Mononuclear cell (primary cell): ENCODE results near the gene MYO10. TPM values are rescaled to one million over a fixed set of nuclear protein-coding genes. Genes with fewer than 3 reads are reported as not detected.
"Not testable (repeated sequence)": the region's sequence is repeated elsewhere in the genome, so short reads cannot be mapped to it uniquely, and the experiment has no call there.

Experiments used
- H3K27me3 ChIP-seq: 2 replicates; pipeline ENCODE4 v1.6.0; 2011; ENCODE audit warnings: low read length, control low read depth; ENCODE audit not compliant: insufficient read depth
- H3K4me1 ChIP-seq: 2 replicates; pipeline ENCODE4 v1.5.1; 2011; ENCODE audit warnings: mild to moderate bottlenecking, low read length, control low read depth; ENCODE audit not compliant: insufficient read depth
- H3K4me3 ChIP-seq: 2 replicates; pipeline ENCODE4 v1.5.1; 2011; ENCODE audit warnings: mild to moderate bottlenecking, low read length, moderate library complexity
- H3K9me3 ChIP-seq: 2 replicates; pipeline ENCODE4 v1.5.1; 2011; ENCODE audit warnings: low read depth, mild to moderate bottlenecking, control low read depth, low read length
- total RNA-seq: library from RNA; depleted of rRNA; stranded (reverse); fragments of >200 nt; gene quantifications from one replicate; pipeline ENCODE4 v1.2.3, GENCODE V29; 2012

Gene MYO10
- total RNA-seq, 1 donor, result 1.0 TPM

DNA sequence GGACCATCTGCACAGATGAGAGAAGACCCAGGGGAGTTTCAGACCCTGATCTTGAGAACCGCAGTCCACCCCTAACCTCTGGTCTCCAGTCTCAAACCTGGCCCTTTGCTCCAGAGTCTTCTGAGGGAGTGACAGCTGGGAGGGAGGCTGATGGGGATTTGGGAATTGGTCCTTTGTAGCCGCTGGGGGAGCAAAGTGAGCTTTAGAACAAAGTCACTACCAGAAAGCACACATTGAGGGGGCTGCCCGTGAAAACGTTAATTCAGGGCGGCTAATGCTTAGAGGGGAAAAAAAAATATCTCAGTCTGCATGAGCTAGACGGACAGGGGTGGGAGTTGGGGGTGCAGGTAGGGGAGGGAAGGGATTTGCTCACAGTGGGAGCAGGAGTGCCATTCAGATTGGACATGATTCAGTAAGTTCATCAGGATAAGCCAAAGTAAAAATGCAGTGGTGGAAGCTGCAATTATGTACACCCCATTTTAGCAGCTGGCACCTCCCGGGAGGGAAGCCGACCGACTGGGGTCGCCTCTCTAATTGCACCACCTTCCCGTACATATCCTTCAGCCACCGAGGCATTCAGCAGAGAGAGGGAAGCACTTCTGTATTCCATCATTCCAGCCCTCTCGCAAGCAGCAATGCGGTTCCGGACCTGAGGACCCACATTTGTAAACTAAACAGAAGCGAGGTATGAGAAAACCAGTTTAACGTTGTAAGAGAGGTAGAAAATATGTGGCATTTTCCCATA lies 195.8 kb downstream of the MYO10 start:
- no peaks in the 10 kb centered on the region for H3K27me3 ChIP-seq
- no peaks in the 10 kb centered on the region for H3K4me1 ChIP-seq
- no peak overlapping the region for H3K4me3 ChIP-seq
- no peaks in the 10 kb centered on the region for H3K9me3 ChIP-seq

DNA sequence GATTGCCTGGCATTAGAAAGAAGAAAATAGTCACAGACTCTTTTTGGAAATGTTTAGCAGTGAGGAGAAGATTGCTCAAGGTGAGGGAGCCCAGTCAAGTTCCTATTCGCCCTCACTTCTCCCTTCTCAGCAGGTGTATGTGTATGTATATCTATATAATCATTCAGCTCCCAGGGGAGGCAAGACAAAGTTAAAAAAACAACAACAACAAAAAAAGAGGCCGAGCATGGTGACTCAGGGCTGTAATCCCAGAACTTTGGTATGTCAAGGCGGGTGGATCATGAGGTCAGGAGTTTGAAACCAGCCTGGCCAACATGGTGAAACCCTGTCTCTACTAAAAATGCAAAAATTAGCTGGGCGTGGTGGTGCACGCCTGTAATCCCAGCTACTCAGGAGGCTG lies 197.7 kb downstream of the MYO10 start:
- H3K9me3 ChIP-seq, H3K4me1 ChIP-seq, H3K4me3 ChIP-seq, H3K27me3 ChIP-seq: not testable (repeated sequence)

DNA sequence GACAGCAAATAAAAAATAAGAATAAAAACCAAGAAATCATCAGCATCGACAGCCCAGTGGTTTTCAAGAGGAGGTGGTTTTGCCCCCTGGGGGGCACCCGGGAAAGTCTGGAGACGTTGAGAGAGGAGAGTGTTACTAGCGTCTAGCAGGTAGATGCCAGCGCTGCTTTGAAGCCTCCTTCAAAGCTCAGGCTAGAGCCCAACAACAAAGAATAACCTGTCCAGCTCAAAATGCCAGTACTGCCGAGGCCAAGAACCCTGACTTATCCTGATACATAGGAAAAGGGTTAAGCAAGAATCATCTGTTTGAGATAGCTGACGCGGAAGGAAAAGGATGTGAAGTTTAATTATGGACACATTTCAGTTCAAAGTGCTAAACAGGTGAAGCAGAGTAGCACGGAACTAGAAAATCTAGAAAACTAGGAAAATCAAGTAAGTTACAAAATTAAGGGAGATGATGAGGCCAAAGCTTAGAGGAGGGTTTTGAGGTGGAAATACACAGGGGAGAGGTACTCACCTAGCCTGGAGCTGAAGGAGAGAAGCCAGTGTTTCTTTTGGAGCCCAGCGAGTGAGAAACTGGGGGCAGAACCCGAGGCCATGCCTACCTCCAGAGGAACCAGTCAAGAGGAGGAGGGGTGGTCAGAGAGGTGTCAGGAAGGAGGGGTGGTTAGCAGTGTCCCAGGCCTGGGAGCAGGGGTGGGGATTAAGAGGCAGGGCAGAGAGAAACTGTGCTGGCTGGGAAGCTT lies 198.3 kb downstream of the MYO10 start:
- no peaks in the 10 kb centered on the region for H3K27me3 ChIP-seq
- H3K4me3 ChIP-seq, result no peak overlapping the region
- no peaks in the 10 kb centered on the region for H3K9me3 ChIP-seq
- no peaks in the 10 kb centered on the region for H3K4me1 ChIP-seq

DNA sequence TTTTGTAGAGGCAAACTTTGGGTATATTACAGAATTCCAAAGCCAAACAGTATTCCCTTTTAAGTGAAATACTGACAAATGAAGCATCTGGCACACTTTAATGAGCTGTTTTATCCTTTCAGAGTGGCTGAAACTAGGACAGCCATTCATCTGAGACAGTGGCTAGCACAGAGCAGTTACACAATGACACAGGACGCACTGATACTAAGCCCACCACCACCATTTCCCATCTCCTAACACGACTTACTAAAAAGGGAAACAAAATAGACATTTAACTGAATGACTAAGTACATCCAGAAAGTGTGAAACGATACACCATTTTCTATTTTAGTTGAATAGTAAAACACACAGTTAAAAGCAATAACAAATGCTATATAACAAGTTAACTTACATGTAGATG lies 198.9 kb downstream of the MYO10 start:
- Histone ChIP-seq H3K4me1 (no peaks in the 10 kb centered on the region), H3K27me3 (no peaks in the 10 kb centered on the region), H3K9me3 (no peaks in the 10 kb centered on the region), H3K4me3 (no peak overlapping the region)

DNA sequence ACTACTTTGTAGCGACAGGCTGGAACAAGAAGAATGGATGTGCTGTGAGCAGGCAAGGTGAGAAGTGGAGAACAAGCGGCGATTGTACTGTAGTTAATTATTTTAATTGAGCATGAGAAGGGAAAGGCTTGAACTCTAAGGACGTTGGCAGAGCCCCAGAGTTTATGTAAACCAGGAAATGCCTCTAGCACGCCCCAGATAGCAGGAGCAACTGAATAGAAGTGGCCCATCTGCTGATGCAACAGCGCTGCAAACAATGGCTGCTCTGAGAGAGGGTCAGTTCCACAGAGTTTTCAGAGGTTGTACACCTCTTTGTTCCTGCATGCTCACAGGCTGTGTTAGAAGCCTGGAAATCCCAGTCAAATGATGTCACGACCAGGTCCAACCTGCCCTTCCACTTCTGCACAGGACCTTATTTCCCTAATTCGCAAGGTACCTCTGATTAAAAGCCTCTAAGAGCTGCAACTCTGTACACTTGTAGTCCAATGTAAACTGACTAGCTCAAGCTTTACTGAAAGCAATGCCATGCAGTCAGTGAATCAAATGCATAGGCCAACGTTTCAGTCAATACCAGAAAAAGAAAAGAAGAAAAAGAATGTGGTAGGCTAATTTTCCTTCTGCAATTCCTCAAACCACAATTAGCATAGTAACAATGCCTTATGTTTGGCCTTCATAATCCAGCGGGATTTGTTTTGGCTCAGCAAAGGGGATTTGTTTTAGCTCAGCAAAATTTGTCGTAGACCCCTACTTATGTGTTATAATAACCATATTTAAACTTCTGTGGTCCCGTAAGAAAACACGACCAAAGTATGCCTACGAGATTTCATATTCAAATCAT lies 199.7 kb downstream of the MYO10 start:
- Histone ChIP-seq H3K4me1 (no peaks in the 10 kb centered on the region), H3K4me3 (no peak overlapping the region), H3K9me3 (no peaks in the 10 kb centered on the region), H3K27me3 (no peaks in the 10 kb centered on the region)

DNA sequence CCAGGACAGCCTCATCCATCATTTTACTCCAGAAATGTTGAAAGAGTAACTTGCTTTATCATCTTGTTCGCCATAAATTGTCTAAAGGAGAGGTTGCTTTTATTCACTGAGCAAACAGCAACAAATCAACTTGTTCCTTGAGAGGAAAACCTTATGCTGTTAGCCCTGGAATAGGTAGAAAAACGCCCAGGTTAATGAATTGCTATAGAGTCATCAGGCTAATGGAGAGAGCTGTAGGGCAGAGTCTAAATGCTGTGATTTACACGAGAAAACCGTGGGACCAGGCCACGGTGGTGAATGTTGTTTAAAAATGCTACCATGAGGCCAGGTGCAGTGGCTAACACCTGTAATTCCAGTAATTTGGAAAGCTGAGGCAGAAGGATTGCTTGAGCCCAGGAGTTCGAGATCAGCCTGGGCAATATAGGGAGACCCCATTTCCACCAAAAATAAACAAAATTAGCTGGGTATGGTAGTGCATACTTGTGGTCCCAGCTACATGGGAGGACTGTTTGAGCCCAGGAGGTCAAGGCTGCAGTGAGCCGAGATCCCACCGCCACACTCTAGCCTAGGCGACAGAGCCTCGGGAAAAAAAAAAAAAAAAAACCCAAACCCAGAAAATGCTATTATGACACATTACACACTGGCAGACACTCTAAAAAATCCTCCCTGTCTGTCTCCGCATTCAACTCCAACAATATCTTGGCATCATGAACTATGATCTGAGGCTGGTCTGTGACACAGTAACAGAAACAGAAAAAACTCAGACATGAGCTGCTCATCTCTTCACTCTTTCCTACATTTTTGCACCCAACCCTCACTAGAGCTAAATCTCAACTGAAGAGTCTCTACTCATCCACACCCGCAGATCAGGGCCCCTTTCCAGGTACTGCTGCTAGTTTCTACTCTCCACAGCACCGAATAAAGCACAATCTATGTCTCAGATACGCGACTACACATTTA lies 200.7 kb downstream of the MYO10 start:
- Histone ChIP-seq H3K9me3 (no peaks in the 10 kb centered on the region), H3K27me3 (no peaks in the 10 kb centered on the region), H3K4me1 (no peaks in the 10 kb centered on the region), H3K4me3 (no peak overlapping the region)

DNA sequence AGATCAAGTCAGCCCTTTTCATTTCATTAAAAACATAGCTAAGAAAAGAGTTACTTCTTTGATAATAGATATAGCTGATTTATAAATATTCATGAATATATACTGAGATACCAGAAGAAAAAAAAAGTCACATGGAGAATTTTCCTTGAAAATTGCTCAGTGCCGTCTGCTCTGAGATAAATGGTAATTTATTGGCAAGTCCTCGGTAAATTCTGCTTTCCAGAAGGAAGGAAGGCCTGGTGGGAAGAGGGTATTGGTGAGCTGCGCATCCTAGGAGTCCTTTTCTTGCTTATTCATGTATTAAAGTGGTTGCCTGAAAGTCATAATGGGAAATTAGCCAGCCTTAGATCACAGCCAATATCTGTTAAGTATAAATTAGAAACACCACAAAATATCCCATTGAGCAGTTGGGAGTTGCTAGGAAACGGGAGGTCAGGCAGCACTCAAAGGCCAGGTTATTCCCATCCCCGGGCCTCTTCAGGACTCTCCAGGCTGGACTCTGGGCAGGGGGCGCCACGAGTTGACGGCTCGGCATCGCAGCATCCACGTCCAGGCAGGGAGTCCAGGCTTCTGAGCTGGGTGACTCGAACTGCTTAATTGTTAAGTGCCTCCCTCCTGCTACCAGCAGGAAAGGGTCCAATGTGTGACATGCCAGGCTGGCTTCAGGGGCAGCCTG lies 202.6 kb downstream of the MYO10 start:
- H3K9me3 ChIP-seq, result no peaks in the 10 kb centered on the region
- no peak overlapping the region for H3K4me3 ChIP-seq
- H3K27me3 ChIP-seq, result no peaks in the 10 kb centered on the region
- H3K4me1 ChIP-seq, result no peaks in the 10 kb centered on the region

DNA sequence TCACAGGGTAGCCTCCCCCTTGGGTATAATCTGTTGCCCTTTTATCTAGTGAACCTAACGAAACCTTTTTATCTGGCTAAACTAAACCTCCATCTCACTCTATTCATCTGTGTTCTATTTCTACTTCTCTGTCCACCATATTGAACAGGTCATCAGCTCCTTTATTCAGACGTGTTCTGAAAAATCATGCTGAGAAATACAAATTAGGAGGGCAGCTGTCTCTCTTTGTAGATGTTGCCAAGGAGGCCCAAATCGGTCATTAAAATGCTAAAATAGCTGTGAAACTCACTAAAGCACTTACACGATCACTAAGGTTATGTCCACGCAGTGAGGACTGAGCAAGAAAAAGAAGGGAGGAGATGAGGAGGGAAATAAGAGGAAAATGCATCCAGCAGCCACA lies 203.7 kb downstream of the MYO10 start:
- Histone ChIP-seq H3K4me1 (no peaks in the 10 kb centered on the region), H3K27me3 (no peaks in the 10 kb centered on the region)

DNA sequence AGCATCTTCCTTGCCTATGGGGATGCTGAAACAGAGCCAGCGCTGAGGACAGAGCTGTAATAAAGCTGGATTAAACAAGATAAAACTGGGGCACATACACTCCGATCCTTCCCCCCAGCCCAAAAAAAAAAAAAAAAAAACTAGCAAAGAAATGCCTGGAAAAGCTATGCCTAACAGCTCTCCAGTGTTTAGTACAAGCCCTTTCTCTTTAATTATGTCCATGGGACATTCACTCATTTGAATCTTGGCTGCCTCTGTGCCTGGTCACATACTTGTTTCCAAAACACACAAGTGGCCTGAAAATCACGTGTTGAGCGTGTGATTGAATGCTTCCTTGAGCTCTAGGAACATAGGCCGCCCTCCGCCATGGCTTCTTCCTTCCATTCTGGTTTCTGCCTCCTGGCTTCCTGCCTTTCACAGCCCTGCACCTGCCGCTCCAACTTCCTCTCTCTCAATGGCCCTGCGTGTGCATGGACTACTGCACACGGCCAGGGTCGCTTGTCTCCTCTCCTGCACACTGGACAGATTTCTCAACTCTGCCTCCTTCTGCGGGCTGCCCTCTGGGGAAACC lies 208.2 kb downstream of the MYO10 start:
- H3K27me3 ChIP-seq, result no peaks in the 10 kb centered on the region
- H3K4me3 ChIP-seq, result no peak overlapping the region
- no peaks in the 10 kb centered on the region for H3K9me3 ChIP-seq
- no peaks in the 10 kb centered on the region for H3K4me1 ChIP-seq

More for the DNA sequence above, 203.7 kb downstream of the MYO10 start:
- no peak overlapping the region for H3K4me3 ChIP-seq
- no peaks in the 10 kb centered on the region for H3K9me3 ChIP-seq

DNA sequence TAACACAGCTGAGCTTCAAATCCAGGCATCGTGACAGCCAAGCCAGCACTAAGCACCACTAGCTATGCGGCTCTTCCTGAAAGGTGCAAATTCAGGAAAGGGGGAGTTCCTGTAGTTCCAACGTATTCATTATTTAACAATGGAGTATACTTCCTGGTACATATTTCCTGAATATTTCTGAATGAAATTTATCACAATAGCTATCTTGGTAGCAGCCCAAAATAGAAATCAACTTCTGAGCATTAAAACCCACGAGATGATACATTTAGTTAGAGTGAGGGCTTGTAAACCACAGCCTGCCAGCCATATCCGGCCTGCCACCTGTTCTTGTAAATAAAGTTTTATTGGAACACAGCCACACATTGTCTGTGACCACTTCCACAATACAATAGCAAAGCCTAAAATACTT lies 209.5 kb downstream of the MYO10 start:
- Histone ChIP-seq H3K4me1 (no peaks in the 10 kb centered on the region), H3K9me3 (no peaks in the 10 kb centered on the region), H3K4me3 (no peak overlapping the region), H3K27me3 (no peaks in the 10 kb centered on the region)

DNA sequence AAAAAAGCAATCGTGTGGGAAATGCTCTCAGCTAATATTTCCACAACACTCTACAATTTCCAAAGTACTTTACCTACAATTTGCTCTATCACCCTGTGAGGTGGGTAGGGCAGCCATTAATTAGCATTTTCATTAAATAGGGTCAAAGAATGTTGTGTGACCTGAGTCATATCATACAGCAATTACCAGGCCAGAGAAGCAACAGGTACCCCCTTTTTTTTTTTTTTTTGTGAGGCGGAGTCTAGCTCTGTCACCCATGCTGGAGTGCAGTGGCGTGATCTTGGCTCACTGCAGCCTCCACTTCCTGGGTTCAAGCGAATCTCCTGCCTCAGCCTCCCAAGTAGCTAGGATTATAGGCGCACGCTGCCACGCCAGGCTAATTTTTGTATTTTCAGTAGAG lies 210.5 kb downstream of the MYO10 start:
- H3K9me3 ChIP-seq, result no peaks in the 10 kb centered on the region
- H3K4me1 ChIP-seq, result no peaks in the 10 kb centered on the region
- no peaks in the 10 kb centered on the region for H3K27me3 ChIP-seq
- no peak overlapping the region for H3K4me3 ChIP-seq

DNA sequence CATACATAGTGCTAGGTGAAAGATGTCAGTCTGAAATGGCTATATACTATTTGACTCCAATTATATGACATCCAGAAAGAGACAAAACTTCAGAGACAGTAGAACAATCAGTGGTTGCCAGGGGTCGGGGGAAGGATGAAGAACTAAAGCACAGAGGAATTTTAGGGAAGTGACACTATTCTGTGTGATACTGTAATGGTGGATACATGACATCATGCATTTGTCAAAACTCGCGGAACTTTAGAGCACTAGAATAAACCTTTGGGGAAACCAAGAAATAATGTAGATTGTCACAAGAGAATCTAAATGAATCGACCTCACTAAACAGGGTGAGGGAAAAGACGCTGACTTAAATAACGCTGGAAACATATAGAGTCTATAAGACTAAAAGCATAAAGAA lies 212.3 kb downstream of the MYO10 start:
- Histone ChIP-seq H3K27me3 (no peaks in the 10 kb centered on the region), H3K4me1 (no peaks in the 10 kb centered on the region), H3K9me3 (no peaks in the 10 kb centered on the region), H3K4me3 (no peak overlapping the region)

DNA sequence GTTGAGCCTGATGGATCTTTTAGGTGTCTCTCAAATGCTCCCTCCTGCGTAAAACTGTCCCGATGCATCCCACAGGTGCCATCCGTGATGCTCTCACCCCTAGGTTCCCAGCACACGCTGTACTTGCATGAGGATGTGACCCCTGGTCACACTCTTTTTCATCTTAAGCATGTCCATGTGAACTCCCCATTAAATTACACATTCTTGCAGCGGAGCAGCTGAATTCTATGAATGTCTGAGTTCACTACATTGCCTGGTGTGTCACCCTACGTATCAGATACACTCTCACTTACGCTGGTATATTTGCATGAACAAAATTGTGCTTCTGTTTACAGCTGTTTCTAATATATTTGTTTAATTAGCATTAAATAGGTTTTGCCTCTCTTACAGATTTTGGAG lies 214.0 kb downstream of the MYO10 start:
- no peaks in the 10 kb centered on the region for H3K4me1 ChIP-seq
- H3K4me3 ChIP-seq, result no peak overlapping the region
- H3K9me3 ChIP-seq, result no peaks in the 10 kb centered on the region
- no peaks in the 10 kb centered on the region for H3K27me3 ChIP-seq
